GM19455 (cell line): ENCODE measurements around the gene PTGFRN.

Experiments
- ATAC-seq: cut with Tn5 transposase; IDR thresholded peaks from one replicate; pipeline ENCODE4 v1.9.1; 2021; ENCODE audit not compliant: unreplicated experiment

PTGFRN gene

GRCh38 chr1:116940814-116941599 is 31.3 kb downstream of the PTGFRN start:
- no peak for ATAC-seq

- ATAC-seq, result no peak
Measured at GRCh38 chr1:116941670-116942069, 32.0 kb downstream of the PTGFRN start.

- no peak for ATAC-seq
Measured at GRCh38 chr1:116942344-116942743, 32.6 kb downstream of the PTGFRN start.

- ATAC-seq, result no peak
Measured at GRCh38 chr1:116943438-116943837, 33.7 kb downstream of the PTGFRN start.

- ATAC-seq, result no peak
Measured at GRCh38 chr1:116944613-116945012, 34.9 kb downstream of the PTGFRN start.

GRCh38 chr1:116945421-116945820 is 35.7 kb downstream of the PTGFRN start:
- no peak for ATAC-seq

- no peak for ATAC-seq
Measured at GRCh38 chr1:116945996-116946395, 36.3 kb downstream of the PTGFRN start.

GRCh38 chr1:116947092-116947860 is 37.6 kb downstream of the PTGFRN start:
- ATAC-seq, result no peak

GRCh38 chr1:116948046-116948445 is 38.3 kb downstream of the PTGFRN start:
- ATAC-seq, result no peak

GRCh38 chr1:116948642-116949041 is 38.9 kb downstream of the PTGFRN start:
- no peak for ATAC-seq

GRCh38 chr1:116949213-116949985 is 39.7 kb downstream of the PTGFRN start:
- ATAC-seq, result no peak

GRCh38 chr1:116950517-116951199 is 40.9 kb downstream of the PTGFRN start:
- ATAC-seq, result no peak

GRCh38 chr1:116951200-116951935 is 41.7 kb downstream of the PTGFRN start:
- no peak for ATAC-seq

- no peak for ATAC-seq
Measured at GRCh38 chr1:116952738-116953275, 43.1 kb downstream of the PTGFRN start.

GRCh38 chr1:116954440-116954839 is 44.7 kb downstream of the PTGFRN start:
- ATAC-seq, result no peak

- no peak for ATAC-seq
Measured at GRCh38 chr1:116956378-116956777, 46.7 kb downstream of the PTGFRN start.

- no peak for ATAC-seq
Measured at GRCh38 chr1:116957646-116958045, 47.9 kb downstream of the PTGFRN start.

- ATAC-seq, result no peak
Measured at GRCh38 chr1:116958110-116958509, 48.4 kb downstream of the PTGFRN start.

- ATAC-seq, result no peak
Measured at GRCh38 chr1:116958977-116959376, 49.3 kb downstream of the PTGFRN start.

- ATAC-seq, result no peak
Measured at GRCh38 chr1:116961606-116962005, 51.9 kb downstream of the PTGFRN start.
